GM12874 (cell line): ENCODE measurements around the gene GUCY1A1.

Experiments used
- CTCF ChIP-seq: IDR thresholded peaks from 2 replicates; pipeline ENCODE4 v1.5.1; 2011; ENCODE audit warnings: low read depth, mild to moderate bottlenecking, control low read depth, low read length, moderate library complexity; ENCODE audit not compliant: insufficient read depth

Gene GUCY1A1

GRCh38 chr4:155696226-155696625 is 29.6 kb downstream of the GUCY1A1 start:
- no peak for TF ChIP-seq CTCF

- TF ChIP-seq CTCF = no peak
These were observed 30.1 kb downstream of the GUCY1A1 start for GRCh38 chr4:155696726-155697125.

- TF ChIP-seq CTCF = no peak
These were observed 35.2 kb downstream of the GUCY1A1 start for GRCh38 chr4:155701827-155702226.

- no peak for TF ChIP-seq CTCF
These were observed 37.0 kb downstream of the GUCY1A1 start for GRCh38 chr4:155703486-155704247.

GRCh38 chr4:155704841-155705404 is 38.3 kb downstream of the GUCY1A1 start:
- TF ChIP-seq CTCF = no peak

GRCh38 chr4:155705664-155706063 is 39.0 kb downstream of the GUCY1A1 start:
- no peak for TF ChIP-seq CTCF

- no peak for TF ChIP-seq CTCF
These were observed 39.5 kb downstream of the GUCY1A1 start for GRCh38 chr4:155706147-155706546.
